CD4-positive, alpha-beta T cell treated with Interleukin-1 beta for 1 hour (primary cell): ENCODE results near the gene ANHX.
"Not testable (repeated sequence)": the region's sequence is repeated elsewhere in the genome, so short reads cannot be mapped to it uniquely, and the experiment has no call there.

Source experiments
- DNase-seq, 2 donors: peaks; one replicate each; pipeline ENCODE4 v3.0.0-alpha.2; 2020 to 2022

Gene ANHX

DNA sequence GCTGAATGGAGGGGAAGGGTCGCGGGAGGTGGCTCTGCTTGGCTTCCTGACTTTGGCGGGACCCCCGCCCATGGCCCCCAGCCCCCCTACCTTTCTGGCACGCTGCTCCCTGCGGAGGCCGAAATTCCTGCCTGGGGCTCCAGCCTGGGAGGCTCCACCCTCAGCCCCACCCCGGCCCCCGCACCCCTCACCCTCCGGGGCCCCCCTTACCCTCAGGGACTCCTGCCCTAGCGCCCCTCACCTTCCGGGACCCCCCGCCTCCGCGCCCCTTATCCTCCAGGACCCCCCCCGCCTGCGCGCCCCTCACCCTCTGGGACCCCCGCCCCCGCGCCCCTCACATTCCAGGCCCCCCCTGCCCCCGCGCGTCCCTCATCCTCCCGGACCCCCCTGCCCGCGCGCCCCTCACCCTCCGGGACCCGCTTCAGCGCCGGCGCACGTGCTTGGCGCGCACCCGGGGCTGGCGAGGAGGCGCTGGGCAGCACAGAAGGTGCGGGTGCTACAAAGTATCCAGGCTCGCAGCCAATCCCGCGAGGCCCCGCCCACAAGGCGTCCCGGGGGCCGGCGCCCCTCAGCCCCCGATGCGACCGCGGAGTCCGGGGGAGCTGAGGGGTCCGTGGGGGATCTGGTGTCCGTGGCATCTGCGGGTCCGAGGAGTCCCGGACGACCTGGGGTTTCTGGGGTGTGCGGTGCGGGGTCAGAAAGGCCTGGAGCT, at the start of gene ANHX:
Gene ANHX, minus strand, starts transcription at position 477 of the 712 bp plus-strand sequence. CDS start 1,521 bp downstream, outside the sequence.
- DNase-seq = no peak

DNA sequence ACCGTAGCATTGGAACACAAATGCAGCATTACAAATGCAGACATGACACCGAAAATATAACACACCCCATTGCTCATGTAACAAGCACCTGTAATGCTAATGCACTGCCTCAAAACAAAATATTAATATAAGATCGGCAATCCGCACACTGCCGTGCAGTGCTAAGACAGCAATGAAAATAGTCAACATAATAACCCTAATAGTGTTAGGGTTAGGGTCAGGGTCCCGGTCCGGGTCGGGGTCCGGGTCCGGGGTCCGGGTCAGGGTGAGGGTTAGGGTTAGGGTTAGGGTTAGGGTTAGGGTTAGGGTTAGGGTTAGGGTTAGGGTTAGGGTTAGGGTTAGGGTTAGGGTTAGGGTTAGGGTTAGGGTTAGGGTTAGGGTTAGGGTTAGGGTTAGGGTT, 29.0 kb upstream of the ANHX start:
- not testable (repeated sequence) for DNase-seq

DNA sequence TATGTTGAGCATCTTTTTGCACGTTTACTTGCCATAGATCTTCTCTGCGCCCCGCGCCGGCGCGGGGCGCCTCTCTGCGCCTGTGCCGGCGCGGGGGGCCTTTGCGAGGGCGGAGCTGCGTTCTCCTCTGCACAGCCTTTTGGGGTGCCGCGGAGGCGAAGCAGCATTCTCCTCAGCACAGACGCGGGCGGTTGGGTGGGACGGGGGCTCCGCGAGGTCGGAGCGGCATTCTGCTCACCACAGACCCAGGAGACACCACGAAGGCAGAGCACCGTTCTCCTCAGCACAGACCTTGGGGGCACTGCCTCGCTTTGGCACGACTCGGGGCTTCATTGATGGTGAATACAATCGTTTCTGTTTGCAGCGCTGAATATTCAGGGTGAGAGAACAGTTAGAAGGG, 28.5 kb upstream of the ANHX start:
- no peak for DNase-seq

DNA sequence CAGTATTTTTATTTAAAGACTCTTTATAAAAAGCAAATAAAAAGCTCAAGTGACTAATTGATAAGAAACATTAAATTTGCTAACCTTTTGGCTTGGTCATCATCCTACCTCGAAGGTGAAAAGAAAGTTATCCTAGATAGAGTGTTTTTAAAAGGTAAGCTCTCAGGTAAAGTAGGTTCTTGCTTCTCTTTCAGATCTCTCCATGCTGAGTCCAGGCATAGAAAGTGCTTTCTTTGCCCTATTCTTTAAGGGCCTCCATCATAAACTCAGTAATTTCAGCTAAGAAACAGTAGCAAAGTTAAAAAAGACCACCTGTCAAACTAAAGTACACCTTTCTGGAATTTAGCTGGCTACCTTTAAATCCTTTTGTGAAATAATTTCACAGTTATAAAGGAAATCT, 20.6 kb upstream of the ANHX start:
- no peak for DNase-seq

- not testable (repeated sequence) for DNase-seq
Observed at GRCh38 chr12:133255833-133256232, 20.2 kb upstream of the ANHX start.

DNA sequence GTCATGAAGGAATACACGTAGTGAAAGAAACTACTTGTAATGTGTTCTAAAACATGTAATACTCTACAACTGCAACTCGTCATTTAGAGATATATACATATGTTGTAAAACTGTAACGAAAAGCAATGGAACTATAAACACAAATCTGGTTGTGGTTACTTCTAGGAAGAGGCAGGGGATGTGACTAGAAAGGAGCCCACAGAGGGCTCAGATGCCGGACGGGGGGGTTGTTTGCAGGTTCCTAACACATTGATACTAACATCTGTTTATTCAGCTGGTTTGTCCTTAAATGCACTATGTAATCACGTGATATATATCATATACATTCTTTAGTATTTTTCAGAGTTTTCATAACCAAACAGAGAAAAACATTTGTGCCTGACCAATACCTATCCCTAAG, 16.1 kb upstream of the ANHX start:
- DNase-seq = no peak

DNA sequence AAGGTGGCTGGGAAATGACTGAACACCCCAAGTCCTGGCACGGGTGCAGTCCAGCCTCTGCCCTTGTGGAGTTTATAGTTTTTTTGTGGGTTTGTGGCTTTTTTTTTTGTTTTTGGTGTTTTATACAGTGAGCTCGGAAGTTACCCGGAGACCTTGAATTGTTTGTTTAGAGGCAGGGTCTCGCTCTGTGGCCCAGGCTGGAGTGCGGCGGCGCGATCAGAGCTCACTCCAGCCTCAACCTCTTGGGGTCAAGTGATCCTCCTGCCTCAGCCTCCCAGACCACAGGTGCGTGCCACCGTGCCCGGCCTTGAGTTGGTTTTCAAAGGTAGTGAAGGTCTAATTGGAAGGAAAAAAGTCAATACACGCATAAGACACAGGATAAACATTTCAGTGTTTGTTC, 879 bp upstream of the ANHX start:
- DNase-seq = no peak

DNA sequence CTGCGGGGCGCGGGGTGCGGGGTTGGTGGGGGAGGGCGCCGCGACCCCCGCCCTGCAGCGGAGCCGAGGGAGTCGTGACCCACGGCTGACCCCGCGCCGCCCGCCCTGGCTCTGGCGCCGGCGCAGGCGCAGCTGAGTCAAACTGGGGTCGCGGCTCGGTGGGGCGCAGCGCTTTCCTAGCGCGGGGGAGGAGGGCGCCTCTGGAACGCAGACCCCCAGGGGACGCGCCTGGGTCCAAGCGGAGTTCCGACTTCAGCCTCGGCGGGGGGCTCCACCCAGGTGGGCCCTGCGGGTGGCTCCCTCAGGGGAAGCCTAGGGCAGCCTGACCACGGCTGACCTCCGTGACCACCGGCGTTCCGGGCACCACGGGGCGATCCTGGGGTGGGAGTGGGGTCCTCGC, 467 bp upstream of the ANHX start:
- DNase-seq = no peak

- no peak for DNase-seq
Observed at GRCh38 chr12:133234971-133235370, 706 bp downstream of the ANHX start.

DNA sequence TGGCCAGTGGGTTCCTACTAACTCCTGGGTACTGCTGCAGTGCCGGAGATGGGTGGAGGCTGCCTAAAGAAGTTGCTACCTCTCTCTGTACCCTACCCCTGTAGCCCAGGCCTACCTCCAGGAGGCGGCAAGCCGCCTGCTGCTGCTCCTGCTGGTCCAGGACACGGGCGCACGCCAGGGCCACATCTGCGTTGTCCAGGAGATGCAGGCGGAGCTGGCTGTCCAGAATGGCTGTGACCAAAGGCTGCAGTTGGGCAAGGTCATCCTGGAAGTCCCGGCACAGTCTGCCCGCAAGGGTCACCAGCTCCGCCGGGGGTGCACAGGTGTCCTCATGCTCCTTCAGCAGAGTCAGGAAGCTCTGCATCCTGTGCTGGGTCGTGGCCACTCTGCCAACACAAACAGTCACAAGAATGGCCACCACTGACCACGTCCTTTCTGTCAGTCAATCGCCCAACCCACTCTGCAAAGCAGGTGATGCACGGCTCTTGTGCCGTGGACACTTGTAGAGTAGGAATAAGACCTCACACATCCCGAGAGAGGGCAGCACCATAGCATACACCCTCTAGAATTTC, 1.6 kb downstream of the ANHX start:
- no peak for DNase-seq

- no peak for DNase-seq
Observed at GRCh38 chr12:133233006-133233405, 2.7 kb downstream of the ANHX start.

- no peak for DNase-seq
Observed at GRCh38 chr12:133231001-133231400, 4.7 kb downstream of the ANHX start.

DNA sequence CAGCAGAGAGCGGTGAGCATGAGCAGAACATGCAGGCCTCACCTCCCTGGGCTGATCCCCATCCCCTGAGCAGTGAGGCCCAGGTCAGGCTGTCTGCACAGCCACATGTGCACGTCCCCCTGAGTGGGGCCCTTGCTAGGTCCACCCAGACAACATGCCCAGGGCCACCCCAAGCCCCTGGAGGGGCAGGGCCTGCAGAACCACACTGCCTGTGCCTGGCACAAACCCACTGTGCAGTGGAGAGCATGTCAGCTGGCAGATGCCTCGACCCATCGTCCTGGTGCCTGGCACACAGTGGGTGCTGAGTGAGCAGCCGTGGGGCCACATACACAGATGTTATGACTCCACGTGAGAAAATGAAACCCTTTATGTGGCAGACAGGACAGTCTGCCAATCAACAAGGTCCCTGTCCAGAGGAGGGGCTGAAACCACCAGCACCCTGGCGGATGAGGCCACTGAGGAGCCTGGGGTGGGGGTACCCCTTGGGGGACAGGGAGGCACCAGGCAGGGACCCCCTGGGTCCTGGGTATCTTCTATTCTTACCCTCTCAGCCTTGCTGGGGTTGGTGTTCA, 8.3 kb downstream of the ANHX start:
- no peak for DNase-seq

DNA sequence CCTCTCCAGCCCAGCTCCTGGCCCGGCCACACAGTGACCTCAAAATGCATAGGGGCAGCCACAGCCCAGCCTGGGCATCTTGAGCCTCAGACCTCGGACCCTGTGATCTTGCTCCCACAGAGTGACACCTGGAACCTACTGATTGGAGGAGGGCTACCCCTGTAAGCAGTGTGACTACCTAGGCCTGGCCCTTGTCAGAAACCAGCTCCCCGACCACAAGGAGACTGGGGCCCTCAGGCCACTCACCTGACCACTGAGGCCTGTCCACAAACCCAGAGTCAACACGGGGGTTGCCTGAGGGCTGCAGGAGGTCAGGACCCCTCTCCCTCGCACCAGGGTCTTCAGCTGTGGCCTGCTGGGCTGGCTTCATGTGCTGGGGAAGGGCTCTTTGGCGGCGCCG, 9.0 kb downstream of the ANHX start:
- no peak for DNase-seq

DNA sequence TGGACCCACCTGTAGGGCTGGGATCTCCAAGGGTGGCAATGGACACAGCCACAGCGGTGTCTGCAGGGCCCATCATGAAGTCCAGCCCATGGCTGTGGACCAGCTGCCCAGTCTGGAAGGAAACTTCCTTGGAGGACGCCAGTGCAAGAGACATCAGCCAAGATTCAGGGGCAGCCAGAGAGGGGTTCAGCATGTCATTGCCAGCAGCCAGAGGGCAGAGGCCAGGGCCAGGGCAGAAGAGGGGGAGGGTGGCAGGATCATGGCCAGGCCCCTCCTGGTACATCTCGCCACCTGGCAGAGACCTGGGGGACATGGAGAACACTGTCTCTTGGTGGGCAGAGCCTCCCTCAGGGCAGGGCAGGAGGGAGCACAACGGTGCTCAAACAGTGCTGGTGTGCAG, 10.2 kb downstream of the ANHX start:
- DNase-seq = no peak

DNA sequence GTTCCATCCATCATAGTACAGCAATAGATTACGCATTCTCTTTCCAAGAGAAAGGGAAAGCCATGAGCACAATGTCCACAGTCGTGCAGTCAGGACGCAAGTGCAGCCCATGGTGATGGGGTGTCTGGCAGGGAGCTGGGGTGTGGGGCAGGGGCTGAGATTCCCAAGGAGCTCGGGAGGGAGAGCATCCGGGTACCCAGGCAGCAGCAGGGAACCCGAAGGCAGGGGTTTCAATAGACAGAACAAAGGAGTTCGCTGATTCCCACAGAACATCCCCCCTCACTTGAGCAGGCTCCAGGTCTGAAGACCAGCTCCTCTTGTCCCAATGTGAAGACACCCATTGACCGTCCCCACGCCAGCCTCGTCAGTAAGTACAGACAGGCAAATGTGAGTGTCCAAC, 13.5 kb downstream of the ANHX start:
- no peak for DNase-seq

DNA sequence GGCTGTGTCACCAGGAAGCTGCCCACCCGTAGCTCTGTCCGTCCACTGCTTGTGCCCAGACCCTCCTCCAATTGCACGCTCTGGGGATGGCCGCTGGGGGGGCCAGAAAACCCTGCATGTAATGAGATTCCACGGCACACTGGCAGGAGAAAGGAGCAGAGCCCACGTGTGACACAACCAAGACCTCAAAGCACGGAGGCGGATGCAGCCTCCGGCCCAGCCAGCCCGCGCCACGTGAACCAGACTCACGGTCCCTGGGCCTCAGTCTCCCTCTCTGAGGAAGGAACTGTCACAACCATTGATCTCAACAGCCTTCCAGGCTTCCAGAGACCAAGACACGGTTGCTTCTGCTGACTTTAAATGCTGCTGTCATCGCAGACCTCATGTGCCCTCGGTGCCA, 14.4 kb downstream of the ANHX start:
- DNase-seq = no peak

DNA sequence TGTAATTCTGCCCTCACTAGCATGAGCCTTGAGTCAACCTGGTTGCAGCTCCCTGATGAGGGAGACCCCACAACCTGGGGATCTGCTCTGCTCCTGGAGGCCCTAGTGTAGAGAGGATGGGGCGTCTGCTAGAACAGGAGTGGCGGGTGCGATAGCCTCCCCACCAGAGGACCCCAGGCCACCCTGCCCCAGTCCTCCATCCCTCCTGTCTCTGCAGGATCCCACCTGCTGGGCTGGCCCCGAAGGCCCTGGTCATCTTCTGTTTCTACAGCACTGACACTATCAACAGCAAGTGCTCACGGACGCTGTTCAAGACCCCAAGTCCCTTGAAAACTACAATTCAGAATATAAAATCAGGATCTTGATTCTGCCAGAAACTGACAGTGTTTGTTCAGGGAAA, 15.2 kb downstream of the ANHX start:
- DNase-seq = no peak

- DNase-seq = no peak
Observed at GRCh38 chr12:133217219-133217618, 18.5 kb downstream of the ANHX start.

DNA sequence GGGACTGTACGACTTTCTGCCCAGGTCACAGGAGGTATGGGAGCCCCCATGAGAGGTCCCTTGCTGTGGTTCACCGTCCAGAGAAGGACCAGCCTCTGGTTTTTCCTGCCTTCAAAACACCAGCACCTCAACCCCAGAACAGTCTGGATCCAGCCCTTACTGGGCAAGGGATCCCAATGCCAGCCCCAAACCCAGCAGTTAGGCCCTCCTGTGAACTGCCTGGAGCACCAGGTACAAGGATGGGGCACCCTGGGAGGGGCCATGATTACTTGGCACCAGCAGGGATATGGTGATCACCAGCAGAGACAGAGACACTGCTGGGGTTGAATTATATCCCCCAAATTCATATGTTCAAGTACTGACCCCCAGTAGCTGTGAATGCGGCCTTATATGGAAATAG, 20.0 kb downstream of the ANHX start:
- no peak for DNase-seq

DNA sequence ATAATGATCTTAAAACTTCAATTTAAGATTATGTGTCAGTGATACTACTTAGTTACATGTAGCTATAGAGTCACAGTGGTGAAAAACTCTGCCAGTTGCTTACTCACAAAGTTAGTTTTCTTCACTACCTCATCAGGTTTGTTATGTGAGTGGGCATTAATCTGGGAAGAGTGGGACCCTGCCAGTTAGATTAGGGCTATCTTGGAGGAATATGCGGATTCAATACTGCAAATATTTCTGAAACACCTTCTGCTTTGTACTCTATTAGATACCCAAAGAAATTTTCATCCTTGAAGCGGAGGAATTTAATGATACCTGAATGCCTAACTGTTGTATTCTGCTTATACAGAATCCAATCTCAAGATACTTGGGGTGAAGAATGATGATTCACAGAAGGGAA, 29.3 kb downstream of the ANHX start:
- no peak for DNase-seq

GRCh38 chr12:133204264-133204603, 31.4 kb downstream of the ANHX start:
- no peak for DNase-seq

- no peak for DNase-seq
Observed at GRCh38 chr12:133203344-133204263, 32.1 kb downstream of the ANHX start.
